Gastrocnemius medialis (tissue), 4 donors: Measurements from ENCODE around the gene ABI1. TPM values are rescaled to one million over a fixed set of nuclear protein-coding genes. Genes with fewer than 3 reads are reported as not detected.

Experiments used
- ATAC-seq, 2 donors: fragments of 150-250 bp; one replicate each; pipeline ENCODE4 v1.9.1; 2016
- DNase-seq, 2 donors: peaks; one replicate each; pipeline ENCODE4 v3.0.0-alpha.2; 2019
- H3K27ac ChIP-seq, 4 donors: fragments of 200-600 bp; sonication (generic); 1 replicate in 1 of 4; 2 replicates in 3 of 4; pipeline ENCODE4 v1.5.1; 2016 to 2018; ENCODE audit warnings: mild to moderate bottlenecking in 2 of 4, moderate library complexity in 1 of 4
- H3K27me3 ChIP-seq, 3 donors: fragments of 200-600 bp; sonication (generic) in 2 of 3; 1 replicate in 1 of 3; 2 replicates in 2 of 3; pipeline versions ENCODE4 v1.5.1 to v1.6.0; 2016 to 2019; ENCODE audit warnings: mild to moderate bottlenecking in 1 of 3, moderate library complexity in 1 of 3
- H3K36me3 ChIP-seq, 2 donors: fragments of 200-600 bp; sonication (generic) in 1 of 2; one replicate each; pipeline ENCODE4 v1.5.1; 2017 to 2018
- H3K4me1 ChIP-seq, 2 donors: fragments of 200-600 bp; sonication (generic) in 1 of 2; one replicate each; pipeline ENCODE4 v1.5.1; 2016 to 2017; ENCODE audit warnings: mild to moderate bottlenecking in 2 of 2
- H3K4me3 ChIP-seq, 4 donors: fragments of 200-600 bp; sonication (generic) in 3 of 4; 1 replicate in 1 of 4; 2 replicates in 3 of 4; pipeline ENCODE4 v1.5.1; 2016 to 2019; ENCODE audit warnings: mild to moderate bottlenecking in 2 of 4
- H3K9me3 ChIP-seq, 3 donors: fragments of 200-600 bp; sonication (generic) in 2 of 3; 1 replicate in 1 of 3; 2 replicates in 2 of 3; pipeline ENCODE4 v1.5.1; 2016 to 2019
- CTCF ChIP-seq, 5 experiments: fragments of 450-650 bp in 3 of 5; fragments of 200-600 bp in 2 of 5; sonication (generic) in 2 of 5; IDR thresholded peaks in 4 of 5; conservative IDR thresholded peaks in 1 of 5; 1 replicate in 4 of 5; 2 replicates in 1 of 5; pipeline ENCODE4 v1.5.1; 2016 to 2019; ENCODE audit warnings: antibody characterized with exemption in 5 of 5, mild to moderate bottlenecking in 3 of 5, moderate library complexity in 3 of 5
- POLR2A ChIP-seq, 2 donors: fragments of 450-650 bp; IDR thresholded peaks; one replicate each; pipeline ENCODE4 v1.6.1; 2017; ENCODE audit warnings: antibody characterized with exemption in 2 of 2, mild to moderate bottlenecking in 2 of 2, moderate library complexity in 2 of 2
- in situ Hi-C, 4 donors: fragments of 200-750 bp; cut with MboI; loops; one replicate each; pipeline versions ENCODE4 v1.15.0 to v1.8.0; 2017; ENCODE audit warnings: low sequenced_read_pairs in 4 of 4
- intact Hi-C: fragments of 100-400 bp; cut with DNase I; formaldehyde crosslinking; loops from one replicate; pipeline ENCODE4 v1.15.1; 2023; ENCODE audit warnings: low total_unique reads
- total RNA-seq, 4 donors: library from RNA; depleted of rRNA; stranded (reverse); fragments of >200 nt; gene quantifications; one replicate each; pipeline versions ENCODE4 v1.1.0 to v1.2.3, GENCODE V29; 2016

ABI1 gene
- total RNA-seq, 4 donors from 2014 or later: 20.9 to 32.6 (median 28.3) TPM

- Histone ChIP-seq H3K36me3 (peaks cover 0 to 54% of the 10 kb centered on the region in 2 donors), H3K27ac (no peak overlapping the region), H3K4me1 (no peaks in the 10 kb centered on the region), H3K27me3 (no peaks in the 10 kb centered on the region), H3K4me3 (no peak overlapping the region), H3K9me3 (no peaks in the 10 kb centered on the region)
- in situ Hi-C loops (no loop called here), intact Hi-C loops (no loop called here)
- no peak for ATAC-seq
- TF ChIP-seq POLR2A (IDR thresholded peaks at IDR 0.05) (no peak), CTCF (IDR thresholded peaks at IDR 0.05 in 4 of 5, conservative IDR thresholded peaks at IDR 0.05 in 1 of 5) (no peak)
- DNase-seq: no peak
Measured at GRCh38 chr10:26746061-26746460, 114.7 kb downstream of the ABI1 start.

GRCh38 chr10:26743841-26744240 is 116.9 kb downstream of the ABI1 start:
- peaks cover 0 to 56% of the 10 kb centered on the region in 2 donors for H3K36me3 ChIP-seq
- in situ Hi-C loops: no loop called here
- H3K27ac ChIP-seq: no peak overlapping the region

GRCh38 chr10:26743091-26743490 is 117.7 kb downstream of the ABI1 start:
- intact Hi-C loops: no loop called here
- in situ Hi-C loops: no loop called here
- Histone ChIP-seq H3K4me1 (no peaks in the 10 kb centered on the region), H3K27ac (no peak overlapping the region), H3K36me3 (peaks cover 0 to 56% of the 10 kb centered on the region in 2 donors), H3K9me3 (no peaks in the 10 kb centered on the region), H3K27me3 (no peaks in the 10 kb centered on the region), H3K4me3 (no peak overlapping the region)
- ATAC-seq (no peak), DNase-seq (no peak)
- TF ChIP-seq POLR2A (IDR thresholded peaks at IDR 0.05) (no peak), CTCF (IDR thresholded peaks at IDR 0.05 in 4 of 5, conservative IDR thresholded peaks at IDR 0.05 in 1 of 5) (no peak)

More at GRCh38 chr10:26743841-26744240, 116.9 kb downstream of the ABI1 start:
- intact Hi-C loops: no loop called here
- Histone ChIP-seq H3K27me3 (no peaks in the 10 kb centered on the region), H3K4me1 (no peaks in the 10 kb centered on the region), H3K9me3 (no peaks in the 10 kb centered on the region), H3K4me3 (no peak overlapping the region)
- TF ChIP-seq POLR2A (IDR thresholded peaks at IDR 0.05): no peak
- TF ChIP-seq CTCF (IDR thresholded peaks at IDR 0.05 in 4 of 5, conservative IDR thresholded peaks at IDR 0.05 in 1 of 5): no peak
- DNase-seq (no peak), ATAC-seq (no peak)

GRCh38 chr10:26741368-26741767 is 119.4 kb downstream of the ABI1 start:
- peaks cover 0 to 60% of the 10 kb centered on the region in 2 donors for H3K36me3 ChIP-seq
- in situ Hi-C loops: no loop called here
- no peak overlapping the region for H3K4me3 ChIP-seq
- no peak overlapping the region for H3K27ac ChIP-seq
- ATAC-seq (no peak), DNase-seq (no peak)
- no peaks in the 10 kb centered on the region for H3K9me3 ChIP-seq
- H3K4me1 ChIP-seq: no peaks in the 10 kb centered on the region
- no peak for TF ChIP-seq POLR2A (IDR thresholded peaks at IDR 0.05)
- TF ChIP-seq CTCF (IDR thresholded peaks at IDR 0.05 in 4 of 5, conservative IDR thresholded peaks at IDR 0.05 in 1 of 5): no peak
- intact Hi-C loops: no loop called here
- no peaks in the 10 kb centered on the region for H3K27me3 ChIP-seq

GRCh38 chr10:26739071-26739631 is 121.6 kb downstream of the ABI1 start:
- DNase-seq (no peak), ATAC-seq (no peak)
- Histone ChIP-seq H3K4me1 (no peaks in the 10 kb centered on the region), H3K4me3 (no peak overlapping the region), H3K9me3 (no peaks in the 10 kb centered on the region), H3K27me3 (no peaks in the 10 kb centered on the region), H3K27ac (no peak overlapping the region), H3K36me3 (peaks cover 0 to 57% of the 10 kb centered on the region in 2 donors)
- TF ChIP-seq CTCF (IDR thresholded peaks at IDR 0.05 in 4 of 5, conservative IDR thresholded peaks at IDR 0.05 in 1 of 5) (no peak), POLR2A (IDR thresholded peaks at IDR 0.05) (no peak)
- intact Hi-C loops (no loop called here), in situ Hi-C loops (no loop called here)
